A549 (cell line): ENCODE results near the gene EXOSC1. TPM values are rescaled to one million over a fixed set of nuclear protein-coding genes. Genes with fewer than 3 reads are reported as not detected.

Experiments used
- ATAC-seq, 2 experiments: fragments of 200-7000 bp in 1 of 2; fragments of >200 bp in 1 of 2; cut with Nextera tagmentation in 1 of 2; cut with Tn5 transposase in 1 of 2; 3 replicates each; pipeline versions ENCODE4 v1.8.0 to v1.9.1; 2018 to 2020; ENCODE audit warnings: mild to moderate bottlenecking in 1 of 2, moderate library complexity in 1 of 2
- CTCF ChIA-PET: fragments of 300-600 bp; sonication (Branson Sonifier 250); formaldehyde crosslinking; extraction: SDS; loops from one replicate; lab custom pipeline; 2021; ENCODE audit warnings: antibody characterized with exemption, inconsistent platforms; lab: Yijun Ruan, JAX
- POLR2A ChIA-PET: fragments of 350-600 bp; formaldehyde crosslinking; extraction: SDS; loops from one replicate; lab custom pipeline; 2021; ENCODE audit warnings: antibody characterized with exemption, inconsistent platforms; lab: Yijun Ruan, JAX
- DNase-seq, 2 experiments: peaks; one replicate each; pipeline versions ENCODE4 v3.0.0 to v3.0.0-alpha.2; 2011 to 2016; ENCODE audit warnings: low read depth in 1 of 2, low spot score in 1 of 2
- FAIRE-seq: peaks from 2 replicates; lab custom pipeline; 2011; peaks lifted over from hg19 to GRCh38; lab: Jason Lieb, UNC
- H3K27ac ChIP-seq, 2 experiments: fragments of >200 bp; sonication (Bioruptor Twin); formaldehyde crosslinking; 3 replicates each; pipeline ENCODE4 v1.5.1; 2016 to 2017
- H3K4me1 ChIP-seq: fragments of >200 bp; sonication (Bioruptor Twin); formaldehyde crosslinking; 3 replicates; pipeline ENCODE4 v1.6.1; 2016
- H3K4me2 ChIP-seq: fragments of >200 bp; sonication (Bioruptor Twin); formaldehyde crosslinking; 3 replicates; pipeline ENCODE4 v1.6.1; 2016
- H3K4me3 ChIP-seq: fragments of >200 bp; sonication (Bioruptor Twin); formaldehyde crosslinking; 3 replicates; pipeline ENCODE4 v1.5.1; 2016
- H3K9me3 ChIP-seq: fragments of >200 bp; sonication (Bioruptor Twin); formaldehyde crosslinking; 3 replicates; pipeline ENCODE4 v1.6.1; 2016
- BHLHE40 ChIP-seq: IDR thresholded peaks from 2 replicates; pipeline ENCODE4 v1.6.1; 2012; ENCODE audit warnings: low read depth, low read length, inconsistent platforms
- CBX8 ChIP-seq: fragments of 200-600 bp; sonication (generic); IDR thresholded peaks from 2 replicates; pipeline ENCODE4 v1.6.1; 2016
- CHD4 ChIP-seq: fragments of 200-600 bp; sonication (generic); IDR thresholded peaks from 2 replicates; pipeline ENCODE4 v1.6.1; 2016; ENCODE audit warnings: antibody characterized with exemption, mild to moderate bottlenecking, borderline replicate concordance
- EHF ChIP-seq: fragments of 250-450 bp; sonication (Bioruptor Pico); IDR thresholded peaks from 2 replicates; pipeline ENCODE4 v1.5.0; 2020; ENCODE audit warnings: mild to moderate bottlenecking
- ESRRA ChIP-seq: fragments of 150-350 bp; IDR thresholded peaks from 2 replicates; pipeline ENCODE4 v1.6.1; 2014; ENCODE audit warnings: mild to moderate bottlenecking, low read length, borderline replicate concordance
- FOXS1 ChIP-seq: fragments of 250-450 bp; sonication (Bioruptor Pico); IDR thresholded peaks from 2 replicates; pipeline ENCODE4 v1.5.0; 2020; ENCODE audit warnings: mild to moderate bottlenecking, moderate library complexity
- HEYL ChIP-seq: fragments of 250-450 bp; sonication (Bioruptor Pico); IDR thresholded peaks from 2 replicates; pipeline ENCODE4 v1.8.0; 2021; ENCODE audit warnings: mild to moderate bottlenecking, moderate library complexity
- HOXB5 ChIP-seq: fragments of 250-450 bp; sonication (Bioruptor Pico); IDR thresholded peaks from 2 replicates; pipeline ENCODE4 v1.5.0; 2020; ENCODE audit warnings: mild to moderate bottlenecking, moderate library complexity
- JUN ChIP-seq, 2 experiments: fragments of >200 bp; sonication (Bioruptor Twin); formaldehyde crosslinking; IDR thresholded peaks; 2 replicates in 1 of 2; 3 replicates in 1 of 2; pipeline ENCODE4 v1.6.1; 2016 to 2017
- MAFK ChIP-seq: fragments of 450-650 bp; IDR thresholded peaks from 2 replicates; pipeline ENCODE4 v1.6.1; 2014; ENCODE audit not compliant: partially characterized antibody
- MYC ChIP-seq: IDR thresholded peaks from 2 replicates; pipeline ENCODE4 v1.6.1; 2012; ENCODE audit warnings: mild to moderate bottlenecking, inconsistent platforms, low read length, improper control_type of control experiment, borderline replicate concordance
- PHF8 ChIP-seq: fragments of 200-600 bp; sonication (generic); IDR thresholded peaks from 2 replicates; pipeline ENCODE4 v1.6.1; 2016; ENCODE audit warnings: low read depth, mild to moderate bottlenecking, antibody characterized with exemption, moderate library complexity, borderline replicate concordance
- RAD21 ChIP-seq, 2 experiments: fragments of >200 bp in 1 of 2; sonication (Bioruptor Twin) in 1 of 2; formaldehyde crosslinking in 1 of 2; IDR thresholded peaks in 1 of 2; conservative IDR thresholded peaks in 1 of 2; 2 replicates in 1 of 2; 3 replicates in 1 of 2; pipeline ENCODE4 v1.6.1; 2012 to 2018; ENCODE audit warnings: inconsistent platforms in 1 of 2
- RCOR1 ChIP-seq: fragments of 150-350 bp; IDR thresholded peaks from 2 replicates; pipeline ENCODE4 v1.6.1; 2014; ENCODE audit warnings: antibody characterized with exemption, low read length, low read depth
- RNF2 ChIP-seq: fragments of 200-600 bp; sonication (generic); IDR thresholded peaks from 2 replicates; pipeline ENCODE4 v1.6.1; 2016; ENCODE audit warnings: low read depth, mild to moderate bottlenecking, antibody characterized with exemption, moderate library complexity, borderline replicate concordance
- SREBF2 ChIP-seq: fragments of 450-650 bp; IDR thresholded peaks from 2 replicates; pipeline ENCODE4 v1.6.1; 2014; ENCODE audit warnings: mild to moderate bottlenecking, moderate library complexity
- WGBS: methylation state at CpG from one replicate; pipeline ENCODE4 v1.1.6; 2017; ENCODE audit errors: missing lambda C conversion rate; 5-methylcytosine and 5-hydroxymethylcytosine counted together
- polyA plus RNA-seq, 4 experiments: library from polyadenylated mRNA; depleted of rRNA in 3 of 4; stranded (reverse); fragments of >200 nt; fragmentation: RNase III in 1 of 4; extraction: RNeasy Plus Mini Kit Qiagen cat#74134 plus additional on column Dnase treatment in 1 of 4; gene quantifications; 2 replicates in 3 of 4; 3 replicates in 1 of 4; pipeline ENCODE4 v1.2.3, GENCODE V29; 2011 to 2017
- TF ChIP-seq, protein P1 (sequence below): IDR thresholded peaks from 2 replicates; pipeline ENCODE4 v1.6.1; 2012
- TF ChIP-seq, protein P2 (sequence below): fragments of >200 bp; sonication (Bioruptor Twin); formaldehyde crosslinking; IDR thresholded peaks from 3 replicates; pipeline ENCODE4 v1.6.1; 2016
- TF ChIP-seq, protein P3 (sequence below): fragments of 450-650 bp; IDR thresholded peaks from 2 replicates; pipeline ENCODE4 v1.6.1; 2014; ENCODE audit warnings: antibody characterized with exemption
- TF ChIP-seq, protein P4 (sequence below): fragments of 250-450 bp; sonication (Bioruptor Pico); IDR thresholded peaks from 2 replicates; pipeline ENCODE4 v1.5.0; 2020; ENCODE audit warnings: low read depth, mild to moderate bottlenecking, moderate library complexity
- TF ChIP-seq, protein P5 (sequence below): IDR thresholded peaks from 2 replicates; pipeline ENCODE4 v1.6.1; 2012; ENCODE audit warnings: low read depth, borderline replicate concordance

Gene EXOSC1
- polyA plus RNA-seq, 2 of the 4 experiments (the other 2 are of a cell fraction) = 54.8 to 64.0 TPM

DNA sequence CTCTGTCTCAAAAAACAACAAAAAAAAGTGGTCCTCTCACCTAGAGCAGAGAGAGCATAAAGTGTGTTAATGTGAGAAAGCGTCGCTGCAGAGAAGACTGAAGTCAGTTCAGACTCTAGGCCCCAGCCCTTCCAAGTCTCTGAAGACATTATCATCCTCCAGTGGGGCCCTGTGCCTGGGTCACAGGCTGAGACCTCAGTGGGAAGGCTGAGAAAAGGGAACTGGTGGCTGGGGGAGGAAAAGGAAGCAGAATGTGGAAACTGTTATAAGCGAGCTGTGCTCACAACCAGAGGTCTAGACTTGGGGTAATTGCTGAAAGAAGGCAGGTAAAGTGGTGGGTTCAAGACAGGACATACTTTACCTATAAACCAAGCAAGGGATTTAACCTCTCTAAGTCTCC is 39.7 kb downstream of the EXOSC1 start:
- ATAC-seq (no peak), FAIRE-seq (no peak), DNase-seq (no peak)
- no peak overlapping the region for H3K4me2 ChIP-seq
- H3K27ac ChIP-seq = no peak overlapping the region
- H3K9me3 ChIP-seq = no peaks in the 10 kb centered on the region
- POLR2A ChIA-PET = no interaction called here
- CTCF ChIA-PET = interaction anchor here (0.9 to 4.1 kb wide), 15 partner anchors 9 to 325 kb away, joined by 3 to 23 read pairs (median 4); no protein-coding TSS in a partner anchor
- WGBS = 84% methylated on average over 3 of the region's 3 CpGs
- H3K4me1 ChIP-seq = peaks cover 9% of the 10 kb centered on the region; the same call in 1 of the 3 replicates
- TF ChIP-seq MAFK (no peak), RCOR1 (no peak)
- no peak overlapping the region for H3K4me3 ChIP-seq

DNA sequence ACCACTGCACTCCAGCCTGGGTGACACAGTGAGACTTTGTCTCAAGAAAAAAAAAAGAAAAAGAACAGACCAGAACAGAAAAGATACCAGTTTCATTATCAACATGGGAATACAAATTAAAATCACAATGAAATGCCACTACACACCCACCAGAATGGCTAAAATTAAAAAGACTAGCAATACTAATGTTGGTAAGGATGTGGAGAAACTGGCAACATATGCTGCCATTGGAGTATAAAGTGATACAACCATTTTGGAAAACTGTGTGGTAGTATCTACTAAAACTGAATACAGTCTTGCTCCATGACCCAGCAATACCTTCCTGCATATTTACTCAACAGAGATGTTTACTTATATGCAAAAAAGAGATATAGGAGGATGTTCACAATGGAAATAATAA is 41.8 kb downstream of the EXOSC1 start:
- POLR2A ChIA-PET = no interaction called here
- FAIRE-seq = no peak
- Histone ChIP-seq H3K27ac (no peak overlapping the region), H3K4me2 (no peak overlapping the region), H3K9me3 (no peaks in the 10 kb centered on the region), H3K4me1 (peaks cover 14% of the 10 kb centered on the region; the same call in 2 of the 3 replicates), H3K4me3 (no peak overlapping the region)
- no peak for TF ChIP-seq CHD4
- no peak for ATAC-seq
- CTCF ChIA-PET = interaction anchor here (1.0 to 1.7 kb wide), 2 partner anchors 14 to 60 kb away, joined by 3 to 4 read pairs; no protein-coding TSS in a partner anchor
- DNase-seq = no peak

DNA sequence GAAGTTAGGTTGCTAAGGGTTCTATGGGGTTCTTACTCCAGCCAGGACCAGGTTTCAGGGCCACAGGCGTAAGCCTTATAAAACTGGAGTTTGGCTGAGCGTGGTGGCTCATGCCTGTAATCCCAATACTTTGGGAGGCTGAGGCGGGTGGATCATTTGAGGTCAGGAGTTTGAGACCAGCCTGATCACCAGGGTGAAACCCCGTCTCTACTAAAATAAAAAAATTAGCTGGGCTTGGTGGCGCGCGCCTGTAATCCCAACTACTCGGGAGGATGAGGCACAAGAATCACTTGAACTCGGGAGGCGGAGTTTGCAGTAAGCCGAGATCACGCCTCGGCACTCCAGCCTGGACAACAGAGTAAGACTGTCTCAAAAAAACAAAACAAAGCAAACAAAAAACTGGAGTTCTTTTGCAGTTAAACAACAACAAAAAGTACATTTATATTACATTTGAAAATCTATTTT is 44.3 kb downstream of the EXOSC1 start:
- ChIA-PET CTCF (interaction anchor here (0.9 to 1.3 kb wide), 3 partner anchors 10 to 123 kb away, joined by 3 to 8 read pairs (median 5); no protein-coding TSS in a partner anchor), POLR2A (interaction anchor here (0.6 to 2.1 kb wide), 9 partner anchors 13 to 286 kb away, joined by 3 to 8 read pairs (median 4); partner anchors contain the start of genes ARHGAP19, AVPI1 and FRAT1)
- TF ChIP-seq, protein P1, sequence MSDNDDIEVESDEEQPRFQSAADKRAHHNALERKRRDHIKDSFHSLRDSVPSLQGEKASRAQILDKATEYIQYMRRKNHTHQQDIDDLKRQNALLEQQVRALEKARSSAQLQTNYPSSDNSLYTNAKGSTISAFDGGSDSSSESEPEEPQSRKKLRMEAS = no peak
- TF ChIP-seq ESRRA = no peak
- TF ChIP-seq, protein P2, sequence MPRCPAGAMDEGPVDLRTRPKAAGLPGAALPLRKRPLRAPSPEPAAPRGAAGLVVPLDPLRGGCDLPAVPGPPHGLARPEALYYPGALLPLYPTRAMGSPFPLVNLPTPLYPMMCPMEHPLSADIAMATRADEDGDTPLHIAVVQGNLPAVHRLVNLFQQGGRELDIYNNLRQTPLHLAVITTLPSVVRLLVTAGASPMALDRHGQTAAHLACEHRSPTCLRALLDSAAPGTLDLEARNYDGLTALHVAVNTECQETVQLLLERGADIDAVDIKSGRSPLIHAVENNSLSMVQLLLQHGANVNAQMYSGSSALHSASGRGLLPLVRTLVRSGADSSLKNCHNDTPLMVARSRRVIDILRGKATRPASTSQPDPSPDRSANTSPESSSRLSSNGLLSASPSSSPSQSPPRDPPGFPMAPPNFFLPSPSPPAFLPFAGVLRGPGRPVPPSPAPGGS = 0 out of 3 replicates have a peak, but pooled peaks have one; percentile 15
- no peak for TF ChIP-seq RAD21 (conservative IDR thresholded peaks at IDR 0.05 in 1 of 2, IDR thresholded peaks at IDR 0.05 in 1 of 2)
- TF ChIP-seq SREBF2 = no peak
- no peak for TF ChIP-seq MYC
- Histone ChIP-seq H3K27ac (peak overlapping the region; percentile 83 to 87), H3K4me2 (peak overlapping the region; percentile 83), H3K4me1 (peaks cover 12% of the 10 kb centered on the region; the same call in 2 of the 3 replicates), H3K9me3 (no peaks in the 10 kb centered on the region), H3K4me3 (peak overlapping the region; percentile 91)
- ATAC-seq (no peak), DNase-seq (no peak), FAIRE-seq (no peak)
- WGBS = 49% methylated on average over 13 of the region's 13 CpGs

DNA sequence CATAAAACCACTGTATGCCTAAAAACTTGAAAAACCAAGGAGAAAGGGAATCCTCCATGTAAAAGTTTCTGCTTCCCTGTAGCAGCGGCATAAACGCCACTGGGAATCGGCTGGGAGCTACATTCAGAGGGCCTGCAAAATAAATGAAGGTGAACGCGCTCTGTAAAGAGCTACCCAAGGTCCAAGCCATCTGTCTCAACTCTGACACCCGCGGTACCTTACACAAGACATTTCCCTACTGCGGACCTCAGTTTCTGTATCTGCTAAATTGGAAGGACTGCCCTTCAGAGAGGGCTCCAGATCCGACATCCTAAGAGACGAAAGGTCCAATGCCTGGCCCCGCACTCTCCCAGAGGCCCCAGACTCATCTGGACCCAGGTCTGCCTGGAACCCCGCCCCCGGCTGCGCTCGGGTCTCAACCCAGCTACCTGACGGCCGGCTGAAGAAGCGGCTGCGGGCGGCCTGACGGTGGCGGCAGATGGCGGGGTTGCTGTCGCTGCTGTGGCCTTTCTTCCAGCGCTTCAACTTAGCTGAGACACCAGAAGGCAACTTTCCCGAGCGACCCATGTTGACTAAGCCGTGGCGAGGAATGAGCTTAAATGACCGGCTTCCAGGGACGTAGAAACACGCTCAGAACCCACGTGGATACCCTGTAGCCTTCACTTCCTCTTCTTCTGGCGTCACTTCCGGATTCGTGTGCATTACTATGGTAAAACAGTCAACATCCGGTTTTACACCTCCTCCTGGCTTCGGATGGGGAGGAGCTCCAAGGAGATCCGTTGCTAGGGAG is 44.9 kb downstream of the EXOSC1 start, which contains the start of gene RRP12:
Gene RRP12 (minus strand): TSS at position 676 of the 790 bp plus-strand sequence. CDS start 109 bp downstream, at position 567.
- ATAC-seq (peak; percentile 95 to 99), DNase-seq (peak; percentile 98 to 99), FAIRE-seq (peak; percentile 99)
- Histone ChIP-seq H3K4me1 (peaks cover 9% of the 10 kb centered on the region; the same call in 2 of the 3 replicates), H3K4me2 (peak within 1 kb of the TSS; percentile 83), H3K9me3 (no peaks in the 10 kb centered on the region), H3K27ac (peak within 1 kb of the TSS; percentile 83 to 87), H3K4me3 (peak within 1 kb of the TSS; percentile 91)
- WGBS = under 1% methylated on average over 32 of the region's 39 CpGs
- ChIA-PET POLR2A (interaction anchor here (0.6 to 2.1 kb wide), 10 partner anchors 13 to 286 kb away, joined by 3 to 8 read pairs (median 4); partner anchors contain the start of genes ARHGAP19, AVPI1 and FRAT1), CTCF (interaction anchor here (0.9 to 1.3 kb wide), 4 partner anchors 10 to 122 kb away, joined by 3 to 8 read pairs (median 4); no protein-coding TSS in a partner anchor)
- TF ChIP-seq, protein P3, sequence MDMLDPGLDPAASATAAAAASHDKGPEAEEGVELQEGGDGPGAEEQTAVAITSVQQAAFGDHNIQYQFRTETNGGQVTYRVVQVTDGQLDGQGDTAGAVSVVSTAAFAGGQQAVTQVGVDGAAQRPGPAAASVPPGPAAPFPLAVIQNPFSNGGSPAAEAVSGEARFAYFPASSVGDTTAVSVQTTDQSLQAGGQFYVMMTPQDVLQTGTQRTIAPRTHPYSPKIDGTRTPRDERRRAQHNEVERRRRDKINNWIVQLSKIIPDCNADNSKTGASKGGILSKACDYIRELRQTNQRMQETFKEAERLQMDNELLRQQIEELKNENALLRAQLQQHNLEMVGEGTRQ = peak; percentile 59; the same call in 1 of the 2 replicates
- TF ChIP-seq HEYL (no peak), FOXS1 (CRISPR knock-in tag) (no peak), RNF2 (no peak), PHF8 (peak; percentile 68), EHF (no peak), JUN (IDR thresholded peaks at IDR 0.05) (peak in 1 of 2 experiments; percentile 71; a peak in 3 of 5 replicates), MAFK (no peak), BHLHE40 (no peak), HOXB5 (CRISPR knock-in tag) (no peak), CBX8 (no peak)
- TF ChIP-seq, protein P2 = peak; percentile 63; the same call in 2 of the 3 replicates
- TF ChIP-seq, protein P4, sequence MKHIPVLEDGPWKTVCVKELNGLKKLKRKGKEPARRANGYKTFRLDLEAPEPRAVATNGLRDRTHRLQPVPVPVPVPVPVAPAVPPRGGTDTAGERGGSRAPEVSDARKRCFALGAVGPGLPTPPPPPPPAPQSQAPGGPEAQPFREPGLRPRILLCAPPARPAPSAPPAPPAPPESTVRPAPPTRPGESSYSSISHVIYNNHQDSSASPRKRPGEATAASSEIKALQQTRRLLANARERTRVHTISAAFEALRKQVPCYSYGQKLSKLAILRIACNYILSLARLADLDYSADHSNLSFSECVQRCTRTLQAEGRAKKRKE (CRISPR knock-in tag) = no peak
- TF ChIP-seq, protein P5, sequence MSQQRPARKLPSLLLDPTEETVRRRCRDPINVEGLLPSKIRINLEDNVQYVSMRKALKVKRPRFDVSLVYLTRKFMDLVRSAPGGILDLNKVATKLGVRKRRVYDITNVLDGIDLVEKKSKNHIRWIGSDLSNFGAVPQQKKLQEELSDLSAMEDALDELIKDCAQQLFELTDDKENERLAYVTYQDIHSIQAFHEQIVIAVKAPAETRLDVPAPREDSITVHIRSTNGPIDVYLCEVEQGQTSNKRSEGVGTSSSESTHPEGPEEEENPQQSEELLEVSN = no peak
- TF ChIP-seq, protein P1 = peak; percentile 99
